ENCODE measurements around the gene ADIRF. TPM values are rescaled to one million over a fixed set of nuclear protein-coding genes. Genes with fewer than 3 reads are reported as not detected.

The ADIRF gene
- total RNA-seq, 1 donor from 2014 or later = not detected

- TF ChIP-seq EZH2 (IDR thresholded peaks at IDR 0.05; ENCODE audit: insufficient read depth, low read length) (no peak), CTCF (IDR thresholded peaks at IDR 0.05; ENCODE audit: insufficient read depth, low read depth, low read length) (no peak)
- Mint-ChIP-seq H3K9me3 (ENCODE audit: unreplicated experiment) (no peaks in the 10 kb centered on the region), H3K27ac (ENCODE audit: unreplicated experiment) (no peak overlapping the region), H3K36me3 (ENCODE audit: low read depth, unreplicated experiment) (peaks cover 3% of the 10 kb centered on the region), H3K4me3 (ENCODE audit: unreplicated experiment) (no peak overlapping the region), H3K4me1 (ENCODE audit: low read depth, unreplicated experiment) (peaks cover 4% of the 10 kb centered on the region), H3K27me3 (ENCODE audit: low read depth, unreplicated experiment) (peaks cover 21% of the 10 kb centered on the region)
- H3K36me3 ChIP-seq (ENCODE audit: insufficient read depth, low read length) = no peaks in the 10 kb centered on the region
- DNase-seq (ENCODE audit: low read depth) = no peak
- no peak overlapping the region for H3K4me3 ChIP-seq (ENCODE audit: insufficient read depth, low read depth, low read length)
- H3K9ac ChIP-seq (ENCODE audit: low read length) = no peak overlapping the region
- H3K79me2 ChIP-seq (ENCODE audit: insufficient read depth, low read length) = no peaks in the 10 kb centered on the region
- no peak overlapping the region for H2AFZ ChIP-seq (ENCODE audit: low read depth, low read length)
- H3K4me1 ChIP-seq (ENCODE audit: insufficient read depth, low read length) = no peaks in the 10 kb centered on the region
- no peaks in the 10 kb centered on the region for H3K9me3 ChIP-seq (ENCODE audit: insufficient read depth, low read depth, low read length)
- no peak overlapping the region for H3K4me2 ChIP-seq (ENCODE audit: low read length)
- H3K27ac ChIP-seq (ENCODE audit: low read depth, low read length) = no peak overlapping the region
- peaks cover 5% of the 10 kb centered on the region for H3K27me3 ChIP-seq (ENCODE audit: insufficient read depth, low read length)
- no peaks in the 10 kb centered on the region for H4K20me1 ChIP-seq (ENCODE audit: insufficient read depth, low read length)
- FAIRE-seq = no peak
These were observed 23.4 kb upstream of the ADIRF start for GRCh38 chr10:86944907-86945306.

- Mint-ChIP-seq H3K36me3 (ENCODE audit: low read depth, unreplicated experiment) (peaks cover 3% of the 10 kb centered on the region), H3K27ac (ENCODE audit: unreplicated experiment) (no peak overlapping the region), H3K4me3 (ENCODE audit: unreplicated experiment) (no peak overlapping the region), H3K9me3 (ENCODE audit: unreplicated experiment) (no peaks in the 10 kb centered on the region), H3K4me1 (ENCODE audit: low read depth, unreplicated experiment) (peaks cover 4% of the 10 kb centered on the region), H3K27me3 (ENCODE audit: low read depth, unreplicated experiment) (peaks cover 21% of the 10 kb centered on the region)
- TF ChIP-seq CTCF (IDR thresholded peaks at IDR 0.05; ENCODE audit: insufficient read depth, low read depth, low read length) (no peak), EZH2 (IDR thresholded peaks at IDR 0.05; ENCODE audit: insufficient read depth, low read length) (no peak)
- H3K9ac ChIP-seq (ENCODE audit: low read length) = no peak overlapping the region
- no peaks in the 10 kb centered on the region for H4K20me1 ChIP-seq (ENCODE audit: insufficient read depth, low read length)
- H3K9me3 ChIP-seq (ENCODE audit: insufficient read depth, low read depth, low read length) = no peaks in the 10 kb centered on the region
- no peak overlapping the region for H3K4me2 ChIP-seq (ENCODE audit: low read length)
- H3K27ac ChIP-seq (ENCODE audit: low read depth, low read length) = no peak overlapping the region
- no peak for DNase-seq (ENCODE audit: low read depth)
- peaks cover 5% of the 10 kb centered on the region for H3K27me3 ChIP-seq (ENCODE audit: insufficient read depth, low read length)
- no peaks in the 10 kb centered on the region for H3K79me2 ChIP-seq (ENCODE audit: insufficient read depth, low read length)
- no peak overlapping the region for H2AFZ ChIP-seq (ENCODE audit: low read depth, low read length)
- no peaks in the 10 kb centered on the region for H3K4me1 ChIP-seq (ENCODE audit: insufficient read depth, low read length)
- FAIRE-seq = no peak
- no peaks in the 10 kb centered on the region for H3K36me3 ChIP-seq (ENCODE audit: insufficient read depth, low read length)
- no peak overlapping the region for H3K4me3 ChIP-seq (ENCODE audit: insufficient read depth, low read depth, low read length)
These were observed 22.7 kb upstream of the ADIRF start for GRCh38 chr10:86945361-86946212.

Data from astrocyte (in vitro differentiated cells and primary cell).